ENCODE data around the gene SELENOO. TPM values are rescaled to one million over a fixed set of nuclear protein-coding genes. Genes with fewer than 3 reads are reported as not detected.
"Not testable (repeated sequence)": the region's sequence is repeated elsewhere in the genome, so short reads cannot be mapped to it uniquely, and the experiment has no call there.

Gene SELENOO
- total and polyA plus RNA-seq, 4 donors = 7.6 to 41.2 (median 25.6) TPM

DNA sequence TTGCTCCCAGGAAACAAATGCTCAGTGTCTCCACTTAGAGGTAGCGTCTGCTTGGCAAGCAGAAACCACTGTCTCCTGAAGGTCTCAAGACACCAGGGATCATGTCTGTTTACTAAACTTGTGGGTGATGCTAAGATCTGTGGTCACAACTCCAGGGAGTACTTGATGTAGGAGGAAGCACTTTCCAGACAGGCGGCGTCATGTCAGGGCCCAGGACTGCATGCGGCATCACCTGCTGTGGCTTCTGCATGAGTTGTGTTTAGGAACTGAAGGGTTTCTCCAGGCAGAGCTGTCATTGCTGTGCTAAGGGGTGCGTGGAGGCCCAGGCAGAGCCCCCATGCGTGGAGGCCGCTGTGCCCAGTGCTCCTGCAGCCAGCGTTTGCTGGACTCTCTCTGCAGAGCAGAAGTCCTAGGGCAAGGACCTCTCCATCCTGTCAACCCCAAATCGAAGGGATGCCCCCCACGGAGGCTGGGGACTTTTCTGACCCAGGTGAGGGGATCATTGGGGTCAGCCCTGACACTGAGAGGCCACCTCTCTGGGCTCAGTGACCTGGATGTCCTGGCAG is 38.3 kb upstream of the SELENOO start:
- Histone ChIP-seq H3K27me3 (ENCODE audit: control insufficient read depth, insufficient read depth, low read length) (peaks cover 3% of the 10 kb centered on the region), H3K4me3 (ENCODE audit: low read depth, low read length) (no peak overlapping the region), H3K9me3 (ENCODE audit: control insufficient read depth, insufficient read depth, low read length) (no peaks in the 10 kb centered on the region), H3K27ac (ENCODE audit: low read depth, low read length) (no peak overlapping the region), H3K36me3 (ENCODE audit: control insufficient read depth, insufficient read depth, low read length) (peaks cover 5% of the 10 kb centered on the region), H3K4me1 (ENCODE audit: control insufficient read depth, insufficient read depth, low read length) (no peaks in the 10 kb centered on the region)
- no peak for DNase-seq (ENCODE audit: low read depth in 4 of 6, low spot score in 6 of 6)
- WGBS (ENCODE audit: insufficient coverage) = 80% methylated on average over 10 of the region's 10 CpGs

DNA sequence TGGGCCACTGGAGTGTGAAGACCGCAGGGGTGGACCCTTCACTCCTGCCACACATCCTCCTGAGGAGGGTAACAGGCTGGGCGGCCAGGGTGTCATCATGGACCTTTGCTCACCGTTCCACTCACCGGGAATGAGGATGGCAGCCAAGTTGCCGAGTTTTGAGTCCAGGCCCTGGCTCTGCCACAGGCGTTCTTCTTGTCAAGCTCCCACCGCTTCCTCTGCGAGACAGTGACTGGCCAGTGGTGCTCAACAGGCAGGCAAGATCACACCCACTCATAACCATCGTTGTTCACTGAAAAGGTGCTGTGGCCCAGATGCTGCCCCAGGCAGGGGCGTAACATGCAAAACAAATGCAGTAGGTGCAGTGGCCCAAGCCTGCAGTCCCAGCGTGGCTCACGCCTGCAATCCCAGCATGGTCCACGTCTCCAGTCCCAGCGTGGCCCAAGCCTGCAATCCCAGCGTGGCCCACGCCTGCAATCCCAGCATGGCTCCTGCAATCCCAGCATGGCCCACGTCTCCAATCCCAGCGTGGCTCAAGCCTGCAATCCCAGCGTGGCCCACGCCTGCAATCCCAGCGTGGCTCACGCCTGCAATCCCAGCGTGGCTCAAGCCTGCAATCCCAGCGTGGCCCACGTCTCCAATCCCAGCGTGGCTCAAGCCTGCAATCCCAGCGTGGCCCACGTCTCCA is 35.2 kb upstream of the SELENOO start:
- H3K27me3 ChIP-seq (ENCODE audit: control insufficient read depth, insufficient read depth, low read length) = peaks cover 6% of the 10 kb centered on the region

DNA sequence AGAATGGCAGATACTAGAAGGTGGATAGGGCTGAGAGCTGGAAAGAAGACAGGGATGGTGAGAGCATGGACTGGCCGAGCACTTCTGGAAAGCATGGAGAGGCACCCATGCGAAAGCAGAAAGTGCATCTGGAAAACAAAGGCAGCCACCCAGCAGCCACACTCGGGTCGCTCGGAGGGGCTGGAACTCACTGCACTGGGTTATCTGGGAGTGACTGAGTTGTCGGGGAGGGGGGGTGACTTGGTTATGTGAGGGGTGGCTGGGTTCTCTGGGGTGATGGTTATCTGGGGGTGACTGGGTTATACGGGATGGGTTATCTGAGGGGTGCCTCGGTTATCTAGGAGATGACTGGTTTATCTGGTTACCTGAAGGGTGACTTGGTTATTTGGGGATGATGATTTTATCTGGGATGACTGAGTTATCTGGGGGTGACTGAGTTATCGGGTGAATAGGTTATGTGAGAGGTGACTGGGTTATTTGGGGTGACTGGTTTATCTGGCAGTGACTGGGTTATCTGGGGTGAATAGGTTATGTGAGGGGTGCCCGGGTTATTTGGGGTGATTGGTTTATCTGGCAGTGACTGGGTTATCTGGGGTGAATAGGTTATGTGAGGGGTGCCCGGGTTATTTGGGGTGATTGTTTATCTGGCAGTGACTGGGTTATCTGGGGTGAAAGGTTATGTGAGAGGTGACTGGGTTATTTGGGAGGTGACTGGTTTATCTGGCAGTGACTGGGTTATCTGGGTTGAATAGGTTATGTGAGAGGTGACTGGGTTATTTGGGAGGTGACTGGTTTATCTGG is 32.9 kb upstream of the SELENOO start:
- Histone ChIP-seq H3K27me3 (ENCODE audit: control insufficient read depth, insufficient read depth, low read length) (peaks cover 6% of the 10 kb centered on the region), H3K9me3 (ENCODE audit: control insufficient read depth, insufficient read depth, low read length) (no peaks in the 10 kb centered on the region), H3K27ac (ENCODE audit: low read depth, low read length) (no peak overlapping the region), H3K4me1 (ENCODE audit: control insufficient read depth, insufficient read depth, low read length) (peaks cover 20% of the 10 kb centered on the region), H3K36me3 (ENCODE audit: control insufficient read depth, insufficient read depth, low read length) (peaks cover 8% of the 10 kb centered on the region), H3K4me3 (ENCODE audit: low read depth, low read length) (no peak overlapping the region)
- WGBS (ENCODE audit: insufficient coverage) = 61% methylated on average over 11 of the region's 11 CpGs
- no peak for DNase-seq (ENCODE audit: low read depth in 4 of 6, low spot score in 6 of 6)

More for the DNA sequence above, 35.2 kb upstream of the SELENOO start:
- Histone ChIP-seq H3K9me3 (ENCODE audit: control insufficient read depth, insufficient read depth, low read length) (no peaks in the 10 kb centered on the region), H3K36me3 (ENCODE audit: control insufficient read depth, insufficient read depth, low read length) (peaks cover 3% of the 10 kb centered on the region), H3K4me1 (ENCODE audit: control insufficient read depth, insufficient read depth, low read length) (peaks cover 7% of the 10 kb centered on the region), H3K27ac (ENCODE audit: low read depth, low read length) (no peak overlapping the region), H3K4me3 (ENCODE audit: low read depth, low read length) (no peak overlapping the region)
- 97% methylated on average over 28 of the region's 28 CpGs for WGBS (ENCODE audit: insufficient coverage)
- no peak for DNase-seq (ENCODE audit: low read depth in 4 of 6, low spot score in 6 of 6)

GRCh38 chr22:50168490-50169180 is 32.2 kb upstream of the SELENOO start:
- not testable (repeated sequence) for H3K4me3 ChIP-seq (ENCODE audit: low read depth, low read length); DNase-seq (ENCODE audit: low read depth in 4 of 6, low spot score in 6 of 6); H3K9me3 ChIP-seq (ENCODE audit: control insufficient read depth, insufficient read depth, low read length); H3K27me3 ChIP-seq (ENCODE audit: control insufficient read depth, insufficient read depth, low read length); H3K27ac ChIP-seq (ENCODE audit: low read depth, low read length)
- peaks cover 25% of the 10 kb centered on the region for H3K4me1 ChIP-seq (ENCODE audit: control insufficient read depth, insufficient read depth, low read length)
- peaks cover 13% of the 10 kb centered on the region for H3K36me3 ChIP-seq (ENCODE audit: control insufficient read depth, insufficient read depth, low read length)
- 85% methylated on average over 4 of the region's 5 CpGs for WGBS (ENCODE audit: insufficient coverage)

DNA sequence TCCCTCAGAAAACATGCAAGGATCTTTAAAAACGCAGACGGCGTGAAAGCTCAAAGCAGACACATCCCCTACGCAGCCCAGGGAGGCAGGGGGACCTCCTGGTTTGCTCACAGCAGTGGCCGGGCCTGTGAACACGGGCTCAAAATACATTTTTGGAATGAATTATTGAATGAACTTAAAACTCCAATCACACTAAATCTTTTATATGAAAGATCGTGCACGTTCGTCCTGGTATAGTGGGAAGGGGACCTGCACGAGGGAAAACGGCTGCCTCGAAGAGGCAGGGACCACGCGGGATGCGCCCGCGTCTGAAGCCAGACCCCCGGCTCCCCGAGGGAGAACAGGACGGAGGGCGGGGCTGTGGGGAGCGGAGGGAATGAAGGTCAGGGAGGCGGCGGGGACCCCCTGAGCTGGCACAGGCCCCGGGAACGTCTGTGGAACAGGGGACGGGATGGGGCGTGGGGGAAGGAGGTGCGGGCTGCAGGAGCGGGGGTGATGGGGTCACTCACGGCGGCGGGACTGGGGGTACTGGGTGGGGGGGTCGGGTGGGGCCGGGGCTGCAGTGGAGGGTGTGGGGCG is 31.5 kb upstream of the SELENOO start:
- H3K27me3 ChIP-seq (ENCODE audit: control insufficient read depth, insufficient read depth, low read length) = peaks cover 6% of the 10 kb centered on the region
- peaks cover 19% of the 10 kb centered on the region for H3K36me3 ChIP-seq (ENCODE audit: control insufficient read depth, insufficient read depth, low read length)
- H3K4me1 ChIP-seq (ENCODE audit: control insufficient read depth, insufficient read depth, low read length) = peaks cover 28% of the 10 kb centered on the region
- no peak overlapping the region for H3K27ac ChIP-seq (ENCODE audit: low read depth, low read length)
- H3K4me3 ChIP-seq (ENCODE audit: low read depth, low read length) = no peak overlapping the region
- no peaks in the 10 kb centered on the region for H3K9me3 ChIP-seq (ENCODE audit: control insufficient read depth, insufficient read depth, low read length)
- 3% methylated on average over 26 of the region's 36 CpGs for WGBS (ENCODE audit: insufficient coverage)
- DNase-seq (ENCODE audit: low read depth in 4 of 6, low spot score in 6 of 6) = peak in 2 of 6 donors; percentile 29 to 45

GRCh38 chr22:50169774-50170341 is 31.0 kb upstream of the SELENOO start:
- peak in 2 of 6 donors; percentile 53 to 77 for DNase-seq (ENCODE audit: low read depth in 4 of 6, low spot score in 6 of 6)
- Histone ChIP-seq H3K4me3 (ENCODE audit: low read depth, low read length) (no peak overlapping the region), H3K27me3 (ENCODE audit: control insufficient read depth, insufficient read depth, low read length) (peaks cover 6% of the 10 kb centered on the region), H3K27ac (ENCODE audit: low read depth, low read length) (no peak overlapping the region), H3K4me1 (ENCODE audit: control insufficient read depth, insufficient read depth, low read length) (peaks cover 33% of the 10 kb centered on the region), H3K9me3 (ENCODE audit: control insufficient read depth, insufficient read depth, low read length) (no peaks in the 10 kb centered on the region), H3K36me3 (ENCODE audit: control insufficient read depth, insufficient read depth, low read length) (peaks cover 23% of the 10 kb centered on the region)
- 0% methylated on average over 62 of the region's 70 CpGs for WGBS (ENCODE audit: insufficient coverage)

DNA sequence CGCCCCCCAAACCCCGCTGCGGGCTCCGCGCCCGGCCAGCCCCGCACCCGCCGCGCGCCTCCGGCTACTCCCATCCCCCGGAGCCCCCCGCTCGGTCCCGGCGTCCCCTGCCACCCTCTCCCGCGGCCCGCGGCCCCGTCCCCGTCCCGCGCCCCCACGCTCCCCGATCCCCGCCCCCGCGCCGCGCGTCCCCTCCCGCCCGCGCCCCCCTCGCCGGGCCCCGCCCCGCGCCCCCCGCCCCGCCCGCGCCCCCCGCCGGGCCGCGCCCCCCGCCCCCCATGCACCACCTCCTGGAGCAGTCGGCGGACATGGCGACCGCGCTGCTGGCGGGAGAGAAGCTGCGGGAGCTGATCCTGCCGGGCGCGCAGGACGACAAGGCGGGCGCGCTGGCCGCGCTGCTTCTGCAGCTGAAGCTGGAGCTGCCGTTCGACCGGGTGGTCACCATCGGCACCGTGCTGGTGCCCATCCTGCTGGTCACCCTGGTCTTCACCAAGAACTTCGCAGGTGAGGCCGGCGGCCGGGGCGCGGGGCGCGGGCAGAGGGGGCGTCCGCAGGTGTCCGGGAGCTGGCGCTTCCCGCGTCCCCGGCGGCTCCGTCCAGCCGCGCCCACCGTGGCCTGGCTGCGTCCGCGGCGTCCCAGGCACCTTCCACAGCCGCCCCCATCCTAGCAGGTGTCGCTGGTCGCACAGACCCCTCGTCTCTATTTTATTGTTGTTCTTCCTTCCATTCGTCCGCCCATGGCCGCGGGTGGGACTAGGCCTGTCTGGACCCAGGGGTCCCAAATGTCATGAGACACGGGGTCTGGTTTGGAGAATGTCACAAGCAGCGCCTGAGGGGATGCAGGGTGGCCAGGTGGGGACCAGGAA is 30.1 kb upstream of the SELENOO start, which contains the start of gene PANX2:
Gene PANX2, plus strand, starts transcription at position 279 of the 866 bp plus-strand sequence. Its CDS starts 0 bp downstream, at position 279.
- peak within 1 kb of the TSS; percentile 32 for H3K4me3 ChIP-seq (ENCODE audit: low read depth, low read length)
- no peaks in the 10 kb centered on the region for H3K9me3 ChIP-seq (ENCODE audit: control insufficient read depth, insufficient read depth, low read length)
- peak in 2 of 6 donors; percentile 63 to 67 for DNase-seq (ENCODE audit: low read depth in 4 of 6, low spot score in 6 of 6)
- H3K4me1 ChIP-seq (ENCODE audit: control insufficient read depth, insufficient read depth, low read length) = peaks cover 33% of the 10 kb centered on the region
- peaks cover 30% of the 10 kb centered on the region for H3K36me3 ChIP-seq (ENCODE audit: control insufficient read depth, insufficient read depth, low read length)
- 3% methylated on average over 77 of the region's 105 CpGs for WGBS (ENCODE audit: insufficient coverage)
- H3K27ac ChIP-seq (ENCODE audit: low read depth, low read length) = no peak within 1 kb of the TSS
- peaks cover 6% of the 10 kb centered on the region for H3K27me3 ChIP-seq (ENCODE audit: control insufficient read depth, insufficient read depth, low read length)

DNA sequence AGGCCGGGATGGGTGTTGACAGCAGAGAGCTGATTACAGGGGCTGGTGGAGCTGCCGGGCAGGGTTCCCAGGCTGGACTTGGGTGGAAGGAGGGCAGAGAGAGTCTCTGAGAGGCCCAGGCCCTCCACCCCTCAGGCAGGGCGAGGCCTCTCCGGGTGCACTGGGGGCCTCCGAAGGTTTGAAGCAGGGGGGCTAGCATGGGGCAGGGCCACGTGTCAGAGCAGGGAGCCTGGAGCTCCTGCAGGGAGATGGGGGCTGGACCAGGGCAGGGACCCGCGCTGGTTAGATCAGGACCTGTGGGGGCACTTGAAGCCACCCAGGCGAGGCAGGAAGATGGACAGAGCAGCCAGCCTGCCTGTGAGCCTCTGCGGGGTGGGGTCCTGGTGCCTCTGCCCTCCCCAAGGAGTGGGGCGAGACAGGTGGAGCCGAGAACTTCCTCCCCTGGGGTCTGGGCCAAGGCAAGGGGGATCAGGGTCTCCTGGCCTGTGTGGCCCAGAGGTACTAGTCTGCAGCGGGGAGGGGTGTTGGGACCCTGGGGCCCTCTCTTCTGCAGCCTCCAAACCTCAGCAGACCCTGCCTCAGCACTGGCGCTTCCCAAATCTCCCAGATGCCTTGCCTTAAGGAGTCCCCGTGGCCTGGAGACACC is 29.4 kb upstream of the SELENOO start:
- Histone ChIP-seq H3K9me3 (ENCODE audit: control insufficient read depth, insufficient read depth, low read length) (no peaks in the 10 kb centered on the region), H3K4me3 (ENCODE audit: low read depth, low read length) (peak overlapping the region; percentile 32), H3K4me1 (ENCODE audit: control insufficient read depth, insufficient read depth, low read length) (peaks cover 33% of the 10 kb centered on the region), H3K27ac (ENCODE audit: low read depth, low read length) (no peak overlapping the region), H3K36me3 (ENCODE audit: control insufficient read depth, insufficient read depth, low read length) (peaks cover 38% of the 10 kb centered on the region), H3K27me3 (ENCODE audit: control insufficient read depth, insufficient read depth, low read length) (peaks cover 6% of the 10 kb centered on the region)
- 53% methylated on average over 13 of the region's 15 CpGs for WGBS (ENCODE audit: insufficient coverage)
- no peak for DNase-seq (ENCODE audit: low read depth in 4 of 6, low spot score in 6 of 6)

Measured in spinal cord (tissue), 10 donors.